HL-60 (cell line): ENCODE data around the gene MEOX1.

Experiments used
- CTCF ChIP-seq: IDR thresholded peaks from one replicate; pipeline ENCODE4 v1.5.1; 2011; ENCODE audit warnings: low read length, control low read depth, inconsistent platforms; ENCODE audit not compliant: insufficient read depth
- POLR2AphosphoS5 ChIP-seq: IDR thresholded peaks from 2 replicates; pipeline ENCODE4 v1.6.1; 2012; ENCODE audit warnings: low read depth
- REST ChIP-seq: IDR thresholded peaks from 2 replicates; pipeline ENCODE4 v1.6.1; 2012; ENCODE audit warnings: low read depth; ENCODE audit not compliant: insufficient replicate concordance
- SPI1 ChIP-seq: IDR thresholded peaks from 2 replicates; pipeline ENCODE4 v1.6.1; 2012; ENCODE audit warnings: low read depth, mild to moderate bottlenecking, borderline replicate concordance

GRCh38 chr17:43689814-43690213, 28.1 kb upstream of the MEOX1 start:
- TF ChIP-seq CTCF (no peak), POLR2AphosphoS5 (no peak), REST (no peak), SPI1 (no peak)
